IMR-90 (cell line): Measurements from ENCODE around the gene ZNHIT6. TPM values are rescaled to one million over a fixed set of nuclear protein-coding genes. Genes with fewer than 3 reads are reported as not detected.
A peak's percentile ranks its signal among the peaks of the same experiment; 100 is the strongest.

Experiments used
- ATAC-seq: fragments of 200-7000 bp; cut with Tn5 transposase; 2 replicates; pipeline ENCODE4 v1.9.1; 2020; ENCODE audit warnings: low read depth, mild to moderate bottlenecking, moderate library complexity
- BruUV-seq: library from RNA; stranded (reverse); fragments of 400-500 nt; replicated peaks from 2 replicates; lab custom pipeline; 2021; lab: Mats Ljungman, UMichigan
- CTCF ChIA-PET: fragments of 300-600 bp; formaldehyde crosslinking; extraction: SDS; loops from one replicate; lab custom pipeline; 2021; ENCODE audit warnings: antibody characterized with exemption; lab: Yijun Ruan, JAX
- POLR2A ChIA-PET: fragments of 300-600 bp; sonication (Branson Sonifier 250); formaldehyde crosslinking; loops from one replicate; lab custom pipeline; 2022; ENCODE audit warnings: antibody characterized with exemption; ENCODE audit not compliant: unreplicated experiment; lab: Charles Lee
- DNase-seq: peaks from one replicate; pipeline ENCODE4 v3.0.0; 2013
- H2AFZ ChIP-seq: replicated peaks from 2 replicates; pipeline ENCODE3; 2013; ENCODE audit warnings: low read length, mild to moderate bottlenecking; ENCODE audit not compliant: poor library complexity
- H2AK5ac ChIP-seq: 2 replicates; pipeline ENCODE4 v1.6.1; 2013; ENCODE audit warnings: low read depth, low read length, inconsistent platforms
- H2AK9ac ChIP-seq: replicated peaks from 2 replicates; pipeline ENCODE3; 2013; ENCODE audit warnings: mild to moderate bottlenecking, low read depth, low read length, moderate library complexity; ENCODE audit not compliant: poor library complexity
- H2BK120ac ChIP-seq: 2 replicates; pipeline ENCODE4 v1.6.1; 2013; ENCODE audit warnings: low read depth, low read length, inconsistent platforms
- H2BK15ac ChIP-seq: 3 replicates; pipeline ENCODE4 v1.6.1; 2013; ENCODE audit warnings: low read depth, low read length, inconsistent platforms
- H2BK20ac ChIP-seq: 2 replicates; pipeline ENCODE4 v1.6.1; 2013; ENCODE audit warnings: low read depth, mild to moderate bottlenecking, inconsistent platforms, low read length, moderate library complexity
- H2BK5ac ChIP-seq: 2 replicates; pipeline ENCODE4 v1.6.1; 2013; ENCODE audit warnings: mild to moderate bottlenecking, low read depth, low read length, inconsistent platforms; ENCODE audit not compliant: poor library complexity, severe bottlenecking
- H3K14ac ChIP-seq: replicated peaks from 2 replicates; pipeline ENCODE4 v1.6.1; 2013; ENCODE audit warnings: low read depth, low read length, inconsistent platforms
- H3K18ac ChIP-seq: 2 replicates; pipeline ENCODE4 v1.6.1; 2013; ENCODE audit warnings: low read depth, low read length, control low read depth
- H3K23ac ChIP-seq: 2 replicates; pipeline ENCODE4 v1.6.1; 2013; ENCODE audit warnings: low read depth, low read length, inconsistent platforms
- H3K27ac ChIP-seq: 2 replicates; pipeline ENCODE4 v1.5.1; 2013; ENCODE audit warnings: mild to moderate bottlenecking, control low read depth, low read length; ENCODE audit not compliant: insufficient read depth
- H3K27me3 ChIP-seq: 2 replicates; pipeline ENCODE4 v1.6.1; 2013; ENCODE audit warnings: low read length; ENCODE audit not compliant: control insufficient read depth, insufficient read depth
- H3K36me3 ChIP-seq: 2 replicates; pipeline ENCODE4 v1.6.1; 2013; ENCODE audit warnings: low read length, mixed read lengths; ENCODE audit not compliant: control insufficient read depth, insufficient read depth
- H3K4ac ChIP-seq: 2 replicates; pipeline ENCODE4 v1.6.1; 2013; ENCODE audit warnings: low read depth, low read length, inconsistent platforms
- H3K4me1 ChIP-seq: 2 replicates; pipeline ENCODE4 v1.6.1; 2013; ENCODE audit warnings: low read length, mixed read lengths; ENCODE audit not compliant: control insufficient read depth, insufficient read depth
- H3K4me2 ChIP-seq: 2 replicates; pipeline ENCODE4 v1.6.1; 2013; ENCODE audit warnings: low read depth, mild to moderate bottlenecking, control low read depth, low read length, moderate library complexity
- H3K4me3 ChIP-seq: 2 replicates; pipeline ENCODE4 v1.5.1; 2013; ENCODE audit warnings: low read depth, mild to moderate bottlenecking, control low read depth, low read length, moderate library complexity; ENCODE audit not compliant: insufficient read depth
- H3K56ac ChIP-seq: 2 replicates; pipeline ENCODE4 v1.6.1; 2013; ENCODE audit warnings: low read length, inconsistent platforms; ENCODE audit not compliant: insufficient read depth; ENCODE audit errors: extremely low read depth
- H3K79me1 ChIP-seq, 2 experiments: 2 replicates each; pipeline ENCODE4 v1.6.1; 2013; ENCODE audit warnings: low read length in 2 of 2, inconsistent platforms in 1 of 2, low read depth in 1 of 2
- H3K9ac ChIP-seq: 2 replicates; pipeline ENCODE4 v1.6.1; 2013; ENCODE audit warnings: low read depth, low read length, control low read depth
- H3K9me1 ChIP-seq: 2 replicates; pipeline ENCODE4 v1.6.1; 2013; ENCODE audit warnings: low read length, inconsistent platforms; ENCODE audit not compliant: insufficient read depth
- H3K9me3 ChIP-seq: 2 replicates; pipeline ENCODE4 v1.6.1; 2013; ENCODE audit warnings: low read length; ENCODE audit not compliant: control insufficient read depth, insufficient read depth
- H4K20me1 ChIP-seq: 2 replicates; pipeline ENCODE4 v1.6.1; 2013; ENCODE audit warnings: low read length, inconsistent platforms; ENCODE audit not compliant: insufficient read depth
- H4K5ac ChIP-seq: 2 replicates; pipeline ENCODE4 v1.6.1; 2013; ENCODE audit warnings: mild to moderate bottlenecking, low read depth, low read length, control low read depth
- H4K8ac ChIP-seq, 2 experiments: 2 replicates each; pipeline ENCODE4 v1.6.1; 2013; ENCODE audit warnings: low read depth in 2 of 2, low read length in 2 of 2, control low read depth in 1 of 2, inconsistent platforms in 1 of 2
- H4K91ac ChIP-seq: 2 replicates; pipeline ENCODE4 v1.6.1; 2013; ENCODE audit warnings: low read depth, low read length, inconsistent platforms; ENCODE audit not compliant: insufficient read depth
- MAFK ChIP-seq: IDR thresholded peaks from 2 replicates; pipeline ENCODE4 v1.6.1; 2012; ENCODE audit warnings: low read depth, low read length, improper control_type of control experiment
- RAD21 ChIP-seq: IDR thresholded peaks from 2 replicates; pipeline ENCODE4 v1.6.1; 2012; ENCODE audit warnings: low read length, improper control_type of control experiment
- WGBS, 2 experiments: methylation state at CpG; one replicate each; pipeline versions ENCODE4 v1.1.5 to v1.1.7; 2013; ENCODE audit warnings: missing lambda C conversion rate in 2 of 2; ENCODE audit not compliant: insufficient read length in 1 of 2; ENCODE audit errors: extremely low coverage in 2 of 2; 5-methylcytosine and 5-hydroxymethylcytosine counted together
- dilution Hi-C: fragments of 300-500 bp; cut with HindIII; formaldehyde crosslinking; loops from one replicate; pipeline ENCODE4 v1.14.3; 2018; ENCODE audit warnings: low sequenced_read_pairs; ENCODE audit not compliant: unreplicated experiment
- in situ Hi-C: fragments of 300-500 bp; cut with MboI; formaldehyde crosslinking; loops from 3 replicates; pipeline ENCODE4 v1.14.3; 2019; ENCODE audit warnings: low sequenced_read_pairs, inconsistent platforms, mixed read lengths
- intact Hi-C: fragments of 100-400 bp; cut with micrococcal nuclease; formaldehyde crosslinking; loops from 2 replicates; pipeline ENCODE4 v1.10.0; 2022
- polyA plus RNA-seq, 3 experiments: library from polyadenylated mRNA; depleted of rRNA; stranded (reverse); fragments of >200 nt; gene quantifications; 2 replicates each; pipeline ENCODE4 v1.2.3, GENCODE V29; 2012; ENCODE audit warnings: low replicate concordance in 1 of 3
- total RNA-seq: library from RNA; depleted of rRNA; stranded (reverse); fragments of >200 nt; gene quantifications from 2 replicates; pipeline ENCODE4 v1.2.3, GENCODE V29; 2012

Gene ZNHIT6
- total and polyA plus RNA-seq, 2 of the 4 experiments (the other 2 are of a cell fraction) = 9.0 to 13.7 TPM

GRCh38 chr1:85743814-85744213, 35.6 kb upstream of the ZNHIT6 start:
- Histone ChIP-seq H2BK5ac (no peak overlapping the region), H3K4me2 (no peak overlapping the region), H3K9me3 (no peaks in the 10 kb centered on the region), H3K18ac (no peak overlapping the region), H3K23ac (no peak overlapping the region), H3K79me1 (no peaks in the 10 kb centered on the region), H3K4me3 (no peak overlapping the region), H3K56ac (no peak overlapping the region), H2AFZ (no peak overlapping the region), H3K27me3 (no peaks in the 10 kb centered on the region), H2BK120ac (no peak overlapping the region), H3K9ac (no peak overlapping the region), H3K14ac (no peak overlapping the region), H3K9me1 (no peaks in the 10 kb centered on the region), H4K20me1 (no peaks in the 10 kb centered on the region), H4K91ac (no peak overlapping the region), H2BK15ac (no peak overlapping the region), H2BK20ac (no peak overlapping the region), H3K27ac (no peak overlapping the region), H4K5ac (no peak overlapping the region), H3K4me1 (no peaks in the 10 kb centered on the region), H2AK5ac (no peak overlapping the region), H4K8ac (no peak overlapping the region), H2AK9ac (no peak overlapping the region), H3K36me3 (no peaks in the 10 kb centered on the region), H3K4ac (no peak overlapping the region)
- WGBS, 2 experiments = no CpG with 5 or more reads among the region's 3 CpGs
- ChIA-PET POLR2A (interaction anchor here (0.6 kb wide), 1 partner anchor 115 kb away, joined by 3 read pairs; no protein-coding TSS in a partner anchor), CTCF (interaction anchor here (1.2 kb wide), 1 partner anchor 36 kb away, joined by 4 read pairs; the partner anchor contains the start of gene ZNHIT6)
- no peak for TF ChIP-seq RAD21
- TF ChIP-seq MAFK = peak; percentile 28; the same call in 1 of the 2 replicates
- BruUV-seq = no TSS peak
- in situ Hi-C loops = no loop called here
- dilution Hi-C loops = no loop called here
- intact Hi-C loops = no loop called here
- ATAC-seq (no peak), DNase-seq (no peak)
